Measurements from ENCODE around the gene ABCA13. TPM values are rescaled to one million over a fixed set of nuclear protein-coding genes. Genes with fewer than 3 reads are reported as not detected.

ABCA13 gene
- total and polyA plus RNA-seq, 2 donors (not counting 3 experiments of a cell fraction or from before 2014, with no cell fraction given), result 0.01 to 0.11 TPM

DNA sequence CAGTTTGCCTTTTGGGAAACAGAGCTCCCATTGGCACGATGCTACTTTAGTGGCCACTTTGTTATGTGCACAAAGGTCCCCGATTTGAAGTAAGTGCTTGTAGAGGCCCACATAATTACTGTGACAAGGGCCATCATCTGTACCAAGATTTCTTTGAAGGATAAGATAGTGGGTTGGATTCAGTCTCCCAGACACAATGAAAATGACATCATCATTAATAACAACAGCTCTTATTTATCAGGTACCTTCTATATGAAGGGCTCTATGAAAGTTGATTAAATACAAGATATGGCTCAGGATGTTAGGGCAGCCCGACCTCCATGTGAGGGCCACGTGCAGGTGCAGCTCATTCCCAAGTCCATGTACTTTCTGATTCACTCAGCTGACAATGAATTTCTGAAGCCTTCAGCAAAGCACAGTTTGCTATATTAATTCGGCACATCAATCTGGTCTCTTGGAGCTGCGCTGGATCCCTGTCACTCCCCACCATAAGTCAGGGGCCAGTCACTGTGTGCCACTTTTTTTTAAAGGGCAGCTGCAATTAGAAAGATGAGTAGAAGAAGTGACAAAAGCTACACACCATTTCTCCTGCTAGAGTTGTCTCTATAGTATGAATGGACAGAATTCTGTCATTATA lies 140.3 kb downstream of the ABCA13 start:
- POLR2A ChIA-PET, result no interaction called here
- CTCF ChIA-PET, result interaction anchor here (3.6 kb wide), 1 partner anchor 12 kb away, joined by 18 read pairs; no protein-coding TSS in a partner anchor
- intact Hi-C loops (cut with micrococcal nuclease) (no loop called here), dilution Hi-C loops (cut with MboI; ENCODE audit: extremely low pct_ligation_motif_present, low sequenced_read_pairs) (no loop called here)
- Histone ChIP-seq H3K4me2 (ENCODE audit: insufficient read depth, low read length) (no peak overlapping the region), H4K20me1 (replicated peaks; ENCODE audit: control insufficient read depth, extremely low read depth, insufficient read depth, low read length) (no peaks in the 10 kb centered on the region), H3K79me2 (ENCODE audit: control insufficient read depth, insufficient read depth, low read length) (no peaks in the 10 kb centered on the region), H3K9ac (replicated peaks; ENCODE audit: extremely low read depth, insufficient read depth, low read length) (no peak overlapping the region), H3K9me3 (replicated peaks; ENCODE audit: control insufficient read depth, insufficient read depth, low read length) (no peaks in the 10 kb centered on the region), H3K27me3 (ENCODE audit: control insufficient read depth in 2 of 2, insufficient read depth in 2 of 2, low read length in 2 of 2) (no peaks in the 10 kb centered on the region), H3K4me1 (ENCODE audit: control insufficient read depth, extremely low read depth, insufficient read depth, low read length) (no peaks in the 10 kb centered on the region), H2AFZ (ENCODE audit: low read depth, low read length) (no peak overlapping the region), H3K9me1 (replicated peaks; ENCODE audit: control insufficient read depth, extremely low read depth, insufficient read depth, low read length) (no peaks in the 10 kb centered on the region), H3K36me3 (ENCODE audit: control insufficient read depth in 2 of 2, extremely low read depth in 1 of 2, insufficient read depth in 2 of 2, low read length in 2 of 2) (no peaks in the 10 kb centered on the region), H3K27ac (ENCODE audit: insufficient read depth, low read depth, low read length) (no peak overlapping the region), H3K4me3 (replicated peaks in 1 of 3; ENCODE audit: insufficient read depth in 1 of 3, low read depth in 1 of 3, low read length in 3 of 3) (no peak overlapping the region)
- BruUV-seq (replicated peaks), result no TSS peak
- DNase-seq (ENCODE audit: low read depth, low spot score) (no peak), FAIRE-seq (no peak)
- TF ChIP-seq GATA2 (IDR thresholded peaks at IDR 0.05; ENCODE audit: insufficient read depth, insufficient read length, low read depth, low read length) (no peak), POLR2A (IDR thresholded peaks at IDR 0.05; ENCODE audit: low read depth, low read length) (no peak), JUN (IDR thresholded peaks at IDR 0.05; ENCODE audit: borderline replicate concordance, insufficient read depth, insufficient read length, low read depth) (no peak), POLR2AphosphoS5 (IDR thresholded peaks at IDR 0.05; ENCODE audit: insufficient read depth, low read depth, low read length) (no peak), EZH2 (IDR thresholded peaks at IDR 0.05; ENCODE audit: borderline replicate concordance, low read depth, low read length, severe bottlenecking) (no peak), MYC (IDR thresholded peaks at IDR 0.05; ENCODE audit: low read depth, low read length) (no peak), FOS (IDR thresholded peaks at IDR 0.05; ENCODE audit: borderline replicate concordance, insufficient read depth, low read length) (no peak)
- TF ChIP-seq, protein P1, sequence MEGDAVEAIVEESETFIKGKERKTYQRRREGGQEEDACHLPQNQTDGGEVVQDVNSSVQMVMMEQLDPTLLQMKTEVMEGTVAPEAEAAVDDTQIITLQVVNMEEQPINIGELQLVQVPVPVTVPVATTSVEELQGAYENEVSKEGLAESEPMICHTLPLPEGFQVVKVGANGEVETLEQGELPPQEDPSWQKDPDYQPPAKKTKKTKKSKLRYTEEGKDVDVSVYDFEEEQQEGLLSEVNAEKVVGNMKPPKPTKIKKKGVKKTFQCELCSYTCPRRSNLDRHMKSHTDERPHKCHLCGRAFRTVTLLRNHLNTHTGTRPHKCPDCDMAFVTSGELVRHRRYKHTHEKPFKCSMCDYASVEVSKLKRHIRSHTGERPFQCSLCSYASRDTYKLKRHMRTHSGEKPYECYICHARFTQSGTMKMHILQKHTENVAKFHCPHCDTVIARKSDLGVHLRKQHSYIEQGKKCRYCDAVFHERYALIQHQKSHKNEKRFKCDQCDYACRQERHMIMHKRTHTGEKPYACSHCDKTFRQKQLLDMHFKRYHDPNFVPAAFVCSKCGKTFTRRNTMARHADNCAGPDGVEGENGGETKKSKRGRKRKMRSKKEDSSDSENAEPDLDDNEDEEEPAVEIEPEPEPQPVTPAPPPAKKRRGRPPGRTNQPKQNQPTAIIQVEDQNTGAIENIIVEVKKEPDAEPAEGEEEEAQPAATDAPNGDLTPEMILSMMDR (IDR thresholded peaks at IDR 0.05; ENCODE audit: extremely low read depth in 1 of 2, insufficient read depth in 1 of 2, low read depth in 1 of 2, low read length in 2 of 2), result no peak
- TF ChIP-seq, protein P2, sequence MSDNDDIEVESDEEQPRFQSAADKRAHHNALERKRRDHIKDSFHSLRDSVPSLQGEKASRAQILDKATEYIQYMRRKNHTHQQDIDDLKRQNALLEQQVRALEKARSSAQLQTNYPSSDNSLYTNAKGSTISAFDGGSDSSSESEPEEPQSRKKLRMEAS (IDR thresholded peaks at IDR 0.05; ENCODE audit: insufficient read depth, insufficient read length), result no peak
